H1 (cell line): ENCODE data around the gene CORO1C. TPM values are rescaled to one million over a fixed set of nuclear protein-coding genes. Genes with fewer than 3 reads are reported as not detected.

Experiments used
- CTCF ChIA-PET: fragments of 300-600 bp; sonication (Branson Sonifier 250); formaldehyde crosslinking; loops from one replicate; lab custom pipeline; 2021; ENCODE audit not compliant: partially characterized antibody; lab: Charles Lee
- POLR2A ChIA-PET: fragments of 300-600 bp; sonication (Branson Sonifier 250); formaldehyde crosslinking; loops from one replicate; lab custom pipeline; 2021; ENCODE audit warnings: inconsistent platforms; ENCODE audit not compliant: partially characterized antibody; lab: Charles Lee
- DNase-seq, 2 experiments: peaks; one replicate each; pipeline versions ENCODE4 v3.0.0 to v3.0.0-alpha.2; 2010 to 2022; ENCODE audit warnings: low spot score in 2 of 2, low read depth in 1 of 2, mixed read lengths in 1 of 2
- FAIRE-seq: peaks from 2 replicates; lab custom pipeline; 2011; peaks lifted over from hg19 to GRCh38; lab: Jason Lieb, UNC
- H2AFZ ChIP-seq: 2 replicates; pipeline ENCODE4 v1.8.1; 2012; ENCODE audit warnings: low read length, inconsistent platforms
- H2AK5ac ChIP-seq: 2 replicates; pipeline ENCODE4 v1.6.1; 2013; ENCODE audit warnings: low read depth, low read length
- H2BK120ac ChIP-seq: replicated peaks from 2 replicates; pipeline ENCODE3; 2013; ENCODE audit warnings: low read depth, low read length, inconsistent platforms
- H2BK12ac ChIP-seq: 2 replicates; pipeline ENCODE4 v1.6.1; 2013; ENCODE audit warnings: low read depth, low read length
- H2BK15ac ChIP-seq: 2 replicates; pipeline ENCODE4 v1.6.1; 2013; ENCODE audit warnings: low read length
- H2BK20ac ChIP-seq: 2 replicates; pipeline ENCODE4 v1.6.1; 2013; ENCODE audit warnings: low read length
- H2BK5ac ChIP-seq: 2 replicates; pipeline ENCODE4 v1.6.1; 2013; ENCODE audit warnings: low read depth, low read length
- H3K14ac ChIP-seq: 2 replicates; pipeline ENCODE4 v1.6.1; 2013; ENCODE audit warnings: inconsistent platforms; ENCODE audit not compliant: insufficient read length
- H3K18ac ChIP-seq: 2 replicates; pipeline ENCODE4 v1.6.1; 2013; ENCODE audit warnings: low read length; ENCODE audit errors: extremely low read depth
- H3K23ac ChIP-seq: 2 replicates; pipeline ENCODE4 v1.6.1; 2013; ENCODE audit warnings: inconsistent platforms; ENCODE audit not compliant: insufficient read length
- H3K23me2 ChIP-seq: 2 replicates; pipeline ENCODE4 v1.6.1; 2013; ENCODE audit warnings: low read depth, low read length
- H3K27ac ChIP-seq: 2 replicates; pipeline ENCODE4 v1.6.1; 2011; ENCODE audit warnings: low read depth, low read length, inconsistent platforms
- H3K27me3 ChIP-seq, 4 experiments: replicated peaks in 1 of 4; 1 replicate in 1 of 4; 2 replicates in 3 of 4; pipeline versions ENCODE4 v1.6.1 to v1.8.1; 2011 to 2013; ENCODE audit warnings: low read length in 3 of 4, mild to moderate bottlenecking in 3 of 4, inconsistent platforms in 2 of 4, mixed read lengths in 2 of 4, moderate library complexity in 1 of 4; ENCODE audit not compliant: control insufficient read depth in 3 of 4, insufficient read depth in 3 of 4; ENCODE audit errors: extremely low read depth in 1 of 4
- H3K36me3 ChIP-seq, 4 experiments: 2 replicates each; pipeline versions ENCODE4 v1.6.1 to v1.8.1; 2011 to 2013; ENCODE audit warnings: mild to moderate bottlenecking in 4 of 4, low read length in 3 of 4, moderate library complexity in 2 of 4, control low read depth in 1 of 4, inconsistent platforms in 1 of 4; ENCODE audit not compliant: insufficient read depth in 4 of 4, control insufficient read depth in 2 of 4
- H3K4ac ChIP-seq: replicated peaks from 2 replicates; pipeline ENCODE3; 2013; ENCODE audit warnings: low read length, low read depth, mixed read lengths, inconsistent platforms; ENCODE audit not compliant: insufficient read length
- H3K4me1 ChIP-seq, 4 experiments: replicated peaks in 1 of 4; 1 replicate in 1 of 4; 2 replicates in 3 of 4; pipeline versions ENCODE4 v1.6.1 to v1.8.1; 2011 to 2013; ENCODE audit warnings: low read length in 3 of 4, inconsistent platforms in 2 of 4, mixed read lengths in 1 of 4; ENCODE audit not compliant: insufficient read depth in 4 of 4, control insufficient read depth in 3 of 4
- H3K4me2 ChIP-seq, 2 experiments: 2 replicates each; pipeline versions ENCODE4 v1.6.1 to v1.8.1; 2011 to 2013; ENCODE audit warnings: low read depth in 2 of 2, low read length in 2 of 2, control low read depth in 1 of 2, inconsistent platforms in 1 of 2, mild to moderate bottlenecking in 1 of 2; ENCODE audit not compliant: insufficient read depth in 1 of 2
- H3K4me3 ChIP-seq, 4 experiments: fragments of 200-600, 300-600 bp in 1 of 4; sonication (generic), shearing (Covaris generic), sonication (Bioruptor Twin) in 1 of 4; 2 replicates each; pipeline versions ENCODE4 v1.5.1 to v1.8.1; 2011 to 2016; ENCODE audit warnings: low read length in 4 of 4, low read depth in 3 of 4, control low read depth in 2 of 4, inconsistent platforms in 2 of 4, mild to moderate bottlenecking in 2 of 4, mixed read lengths in 1 of 4, moderate library complexity in 1 of 4; ENCODE audit not compliant: insufficient read depth in 2 of 4; ENCODE audit errors: extremely low read depth in 1 of 4
- H3K56ac ChIP-seq: replicated peaks from 2 replicates; pipeline ENCODE3; 2013; ENCODE audit warnings: low read depth, mild to moderate bottlenecking, mixed read lengths, low read length, inconsistent platforms; ENCODE audit not compliant: insufficient read length
- H3K79me1 ChIP-seq: 2 replicates; pipeline ENCODE4 v1.6.1; 2013; ENCODE audit warnings: low read depth, low read length, control low read depth
- H3K79me2 ChIP-seq, 2 experiments: 2 replicates each; pipeline versions ENCODE4 v1.6.1 to v1.8.1; 2012 to 2013; ENCODE audit warnings: low read length in 2 of 2, mild to moderate bottlenecking in 2 of 2, inconsistent platforms in 1 of 2; ENCODE audit not compliant: insufficient read depth in 2 of 2, control insufficient read depth in 1 of 2
- H3K9ac ChIP-seq, 4 experiments: replicated peaks in 1 of 4; 1 replicate in 1 of 4; 2 replicates in 3 of 4; pipeline versions ENCODE4 v1.6.1 to v1.8.1; 2011 to 2013; ENCODE audit warnings: low read depth in 3 of 4, low read length in 3 of 4, control low read depth in 2 of 4, mild to moderate bottlenecking in 2 of 4, moderate library complexity in 2 of 4, inconsistent platforms in 1 of 4; ENCODE audit errors: extremely low read depth in 1 of 4
- H3K9me3 ChIP-seq, 2 experiments: 2 replicates each; pipeline versions ENCODE4 v1.6.1 to v1.8.1; 2012 to 2013; ENCODE audit warnings: mild to moderate bottlenecking in 2 of 2, moderate library complexity in 2 of 2, control low read depth in 1 of 2, inconsistent platforms in 1 of 2, low read depth in 1 of 2, low read length in 1 of 2, mixed read lengths in 1 of 2; ENCODE audit not compliant: insufficient read depth in 2 of 2
- H4K20me1 ChIP-seq, 2 experiments: replicated peaks in 1 of 2; 2 replicates each; pipeline versions ENCODE3 to v1.8.1; 2011 to 2013; ENCODE audit warnings: inconsistent platforms in 2 of 2, low read length in 2 of 2, mild to moderate bottlenecking in 1 of 2; ENCODE audit not compliant: insufficient read depth in 2 of 2, control insufficient read depth in 1 of 2
- H4K5ac ChIP-seq: 2 replicates; pipeline ENCODE4 v1.6.1; 2013; ENCODE audit warnings: low read length, low read depth, mixed read lengths, inconsistent platforms; ENCODE audit not compliant: insufficient read length
- H4K8ac ChIP-seq: 2 replicates; pipeline ENCODE4 v1.8.0; 2013; ENCODE audit warnings: mild to moderate bottlenecking, moderate library complexity, low read length, inconsistent platforms; ENCODE audit not compliant: insufficient read depth; ENCODE audit errors: extremely low read depth
- H4K91ac ChIP-seq: replicated peaks from 2 replicates; pipeline ENCODE3; 2013; ENCODE audit warnings: low read length, mixed read lengths, inconsistent platforms; ENCODE audit not compliant: insufficient read length
- CHD2 ChIP-seq: IDR thresholded peaks from 2 replicates; pipeline ENCODE4 v1.6.1; 2012; ENCODE audit warnings: low read length, improper control_type of control experiment
- E2F6 ChIP-seq: IDR thresholded peaks from 2 replicates; pipeline ENCODE4 v1.6.1; 2012; ENCODE audit warnings: inconsistent platforms
- EP300 ChIP-seq, 2 experiments: IDR thresholded peaks; 1 replicate in 1 of 2; 2 replicates in 1 of 2; pipeline ENCODE4 v1.6.1; 2011 to 2012; ENCODE audit warnings: low read depth in 2 of 2, low read length in 2 of 2, mild to moderate bottlenecking in 2 of 2, borderline replicate concordance in 1 of 2, inconsistent platforms in 1 of 2, moderate library complexity in 1 of 2
- KDM1A ChIP-seq: fragments of 200-600, 300-600 bp; sonication (generic); IDR thresholded peaks from 2 replicates; pipeline ENCODE4 v1.7.1; 2016; ENCODE audit warnings: mild to moderate bottlenecking, low read length, borderline replicate concordance
- PHF8 ChIP-seq: fragments of 200-600 bp; sonication (generic); conservative IDR thresholded peaks from 2 replicates; pipeline ENCODE4 v1.7.1; 2012; ENCODE audit warnings: low read depth, mild to moderate bottlenecking, inconsistent platforms, low read length, moderate library complexity
- POU5F1 ChIP-seq: IDR thresholded peaks from 2 replicates; pipeline ENCODE4 v1.6.1; 2011; ENCODE audit warnings: low read depth, mild to moderate bottlenecking, low read length, moderate library complexity
- RAD21 ChIP-seq, 2 experiments: IDR thresholded peaks in 1 of 2; conservative IDR thresholded peaks in 1 of 2; 2 replicates each; pipeline ENCODE4 v1.6.1; 2011; ENCODE audit warnings: low read depth in 2 of 2, low read length in 2 of 2, improper control_type of control experiment in 1 of 2, inconsistent platforms in 1 of 2, mild to moderate bottlenecking in 1 of 2, moderate library complexity in 1 of 2
- SIN3A ChIP-seq, 2 experiments: IDR thresholded peaks in 1 of 2; conservative IDR thresholded peaks in 1 of 2; 2 replicates each; pipeline ENCODE4 v1.6.1; 2011 to 2012; ENCODE audit warnings: low read length in 2 of 2, improper control_type of control experiment in 1 of 2, low read depth in 1 of 2, mild to moderate bottlenecking in 1 of 2
- TAF1 ChIP-seq: IDR thresholded peaks from 2 replicates; pipeline ENCODE4 v1.6.1; 2011; ENCODE audit warnings: mild to moderate bottlenecking, low read depth, low read length
- TCF12 ChIP-seq: IDR thresholded peaks from 2 replicates; pipeline ENCODE4 v1.6.1; 2011; ENCODE audit warnings: low read depth, mild to moderate bottlenecking, low read length
- ZNF274 ChIP-seq: IDR thresholded peaks from 2 replicates; pipeline ENCODE4 v1.7.0; 2012; ENCODE audit warnings: low read length, borderline replicate concordance; ENCODE audit errors: extremely low read depth
- WGBS, 2 experiments: shearing (Covaris generic) in 1 of 2; methylation state at CpG; one replicate each; pipeline versions ENCODE4 v1.1.6 to v1.1.7; 2013 to 2015; ENCODE audit warnings: low lambda C conversion rate in 2 of 2, mixed read lengths in 2 of 2, inconsistent platforms in 1 of 2, low coverage in 1 of 2, missing lambda C conversion rate in 1 of 2; ENCODE audit not compliant: insufficient replicate concordance in 2 of 2, insufficient coverage in 1 of 2, insufficient read length in 1 of 2; ENCODE audit errors: extremely low coverage in 1 of 2, missing lambda C conversion rate in 1 of 2; 5-methylcytosine and 5-hydroxymethylcytosine counted together
- polyA plus RNA-seq, 7 experiments: library from polyadenylated mRNA; depleted of rRNA in 3 of 7; stranded (reverse) in 5 of 7; unstranded in 2 of 7; fragments of >200 nt in 5 of 7; fragments of 200-250 nt in 2 of 7; gene quantifications; 1 replicate in 5 of 7; 2 replicates in 1 of 7; 4 replicates in 1 of 7; pipeline versions ENCODE4 v1.2.1 to v1.2.3, GENCODE V29; 2011 to 2013; ENCODE audit warnings: missing spikeins in 2 of 7, mixed read lengths in 2 of 7
- total RNA-seq: library from RNA; stranded (reverse); fragmentation: NEBNext Ultra II Directional; extraction: Animal tissue kit (Norgen Biotek cat#: 25700); gene quantifications from 2 replicates; pipeline ENCODE4 v1.2.1, GENCODE V29; 2021

The CORO1C gene
- total and polyA plus RNA-seq, 2 of the 8 experiments (the other 6 are each of a cell fraction or from before 2014, with no cell fraction given) = 72.7 to 120 TPM

GRCh38 chr12:108610856-108611605 is 120.3 kb downstream of the CORO1C start:
- Histone ChIP-seq H3K23ac (no peak overlapping the region), H3K36me3 (no peaks in the 10 kb centered on the region), H4K20me1 (no peaks in the 10 kb centered on the region), H4K91ac (no peak overlapping the region), H2BK120ac (no peak overlapping the region), H2AK5ac (no peak overlapping the region), H3K9ac (no peak overlapping the region), H3K4me1 (peaks cover 0 to 14% (median 1%) of the 10 kb centered on the region in 4 experiments; a peak in 4 of 7 replicates), H3K18ac (no peak overlapping the region), H3K79me1 (no peaks in the 10 kb centered on the region), H4K8ac (no peak overlapping the region), H3K79me2 (no peaks in the 10 kb centered on the region), H2BK15ac (no peak overlapping the region), H2BK5ac (no peak overlapping the region), H3K4me2 (no peak overlapping the region), H2BK12ac (no peak overlapping the region), H3K4ac (no peak overlapping the region), H4K5ac (no peak overlapping the region), H3K4me3 (no peak overlapping the region), H3K27me3 (no peaks in the 10 kb centered on the region), H3K23me2 (peaks cover 2% of the 10 kb centered on the region; the same call in 1 of the 2 replicates), H2BK20ac (no peak overlapping the region), H2AFZ (no peak overlapping the region), H3K27ac (no peak overlapping the region), H3K9me3 (no peaks in the 10 kb centered on the region), H3K56ac (no peak overlapping the region), H3K14ac (no peak overlapping the region)
- FAIRE-seq (no peak), DNase-seq (no peak)
- POLR2A ChIA-PET = interaction anchor here (1.1 to 1.6 kb wide), 3 partner anchors 26 to 80 kb away, joined by 3 to 4 read pairs (median 3); partner anchors contain the start of gene SART3
- CTCF ChIA-PET = interaction anchor here (0.5 to 22.5 kb wide), 13 partner anchors 8 to 193 kb away, joined by 3 to 523 read pairs (median 4); partner anchors contain the start of genes ISCU, SART3 and TMEM119
- WGBS, 2 experiments = 93% methylated on average over 14 of the region's 15 CpGs; no CpG with 5 or more reads in 1 of the 2 experiments
- TF ChIP-seq SIN3A (conservative IDR thresholded peaks at IDR 0.05 in 1 of 2, IDR thresholded peaks at IDR 0.05 in 1 of 2; ENCODE audit: low read depth in 1 of 2, low read length in 2 of 2) (no peak), KDM1A (no peak), POU5F1 (no peak), TCF12 (no peak), ZNF274 (no peak), CHD2 (no peak), TAF1 (no peak), E2F6 (no peak), RAD21 (IDR thresholded peaks at IDR 0.05 in 1 of 2, conservative IDR thresholded peaks at IDR 0.05 in 1 of 2; ENCODE audit: low read depth in 2 of 2, low read length in 2 of 2) (no peak), PHF8 (no peak), EP300 (IDR thresholded peaks at IDR 0.05; ENCODE audit: borderline replicate concordance in 1 of 2, low read depth in 2 of 2, low read length in 2 of 2) (no peak)
